Bronchial epithelial cell (primary cell): ENCODE results near the gene LASP1. TPM values are rescaled to one million over a fixed set of nuclear protein-coding genes. Genes with fewer than 3 reads are reported as not detected.
"Not testable (repeated sequence)": the region's sequence is repeated elsewhere in the genome, so short reads cannot be mapped to it uniquely, and the experiment has no call there.

ENCODE experiments used
- DNase-seq: peaks from one replicate; pipeline ENCODE4 v3.0.0-alpha.2; 2010; ENCODE audit warnings: low read depth
- FAIRE-seq: peaks from 2 replicates; lab custom pipeline; 2011; peaks lifted over from hg19 to GRCh38; lab: Jason Lieb, UNC
- H3K27me3 ChIP-seq: 2 replicates; pipeline ENCODE4 v1.5.1; 2011; ENCODE audit warnings: low read length; ENCODE audit not compliant: control insufficient read depth, insufficient read depth
- H3K36me3 ChIP-seq: 2 replicates; pipeline ENCODE4 v1.5.1; 2011; ENCODE audit warnings: low read length; ENCODE audit not compliant: control insufficient read depth, insufficient read depth
- H3K4me3 ChIP-seq: 2 replicates; pipeline ENCODE4 v1.5.1; 2011; ENCODE audit warnings: mild to moderate bottlenecking, low read depth, low read length, control low read depth
- CTCF ChIP-seq: IDR thresholded peaks from 2 replicates; pipeline ENCODE4 v1.5.1; 2011; ENCODE audit warnings: mild to moderate bottlenecking, moderate library complexity, low read length, control low read depth, inconsistent platforms; ENCODE audit not compliant: insufficient read depth, severe bottlenecking
- total RNA-seq: library from RNA; depleted of rRNA; stranded (reverse); fragments of >200 nt; gene quantifications from 2 replicates; pipeline ENCODE4 v1.2.1, GENCODE V29; 2014

The LASP1 gene
- total RNA-seq, 1 donor from 2014 or later = 21.9 TPM

DNA sequence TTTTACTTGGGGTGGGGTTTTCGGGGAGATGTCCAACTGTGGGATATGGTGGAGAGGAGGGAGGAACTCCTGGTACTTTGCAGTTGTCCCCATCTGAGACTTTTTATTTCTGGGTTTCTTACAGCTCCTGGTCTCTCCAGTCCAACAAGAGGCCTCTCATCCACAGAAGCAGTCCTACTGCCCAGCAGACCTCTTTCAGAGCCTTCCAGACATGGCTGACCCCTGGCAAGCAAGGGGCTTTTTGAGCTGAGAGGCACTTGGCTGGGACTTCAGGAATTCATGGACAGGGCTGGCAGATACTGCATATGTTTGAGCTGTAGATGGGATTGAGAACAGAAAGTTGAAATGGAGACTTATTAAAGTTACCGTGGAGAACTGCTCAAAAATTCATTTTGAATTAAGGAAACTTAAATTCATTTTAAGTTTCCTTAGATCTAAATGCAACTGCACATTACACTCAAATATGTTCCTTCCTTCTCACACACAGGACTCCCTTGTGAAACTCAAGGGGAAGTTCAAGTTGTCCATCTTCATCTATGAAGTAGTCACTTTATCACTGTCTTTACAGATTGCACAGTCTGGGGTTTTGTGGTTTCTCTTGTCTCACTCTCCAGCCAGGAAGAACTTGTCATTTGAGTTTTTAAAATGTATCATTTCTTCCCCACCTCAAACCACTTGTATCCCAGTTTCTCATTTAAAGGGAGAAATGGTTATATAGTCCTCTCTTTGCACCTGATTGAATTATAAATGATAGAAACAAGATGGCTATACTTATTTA is 56.6 kb downstream of the LASP1 start:
- DNase-seq (no peak), FAIRE-seq (no peak)
- H3K27me3 ChIP-seq = no peaks in the 10 kb centered on the region
- no peak for TF ChIP-seq CTCF
- no peaks in the 10 kb centered on the region for H3K36me3 ChIP-seq
- no peak overlapping the region for H3K4me3 ChIP-seq

DNA sequence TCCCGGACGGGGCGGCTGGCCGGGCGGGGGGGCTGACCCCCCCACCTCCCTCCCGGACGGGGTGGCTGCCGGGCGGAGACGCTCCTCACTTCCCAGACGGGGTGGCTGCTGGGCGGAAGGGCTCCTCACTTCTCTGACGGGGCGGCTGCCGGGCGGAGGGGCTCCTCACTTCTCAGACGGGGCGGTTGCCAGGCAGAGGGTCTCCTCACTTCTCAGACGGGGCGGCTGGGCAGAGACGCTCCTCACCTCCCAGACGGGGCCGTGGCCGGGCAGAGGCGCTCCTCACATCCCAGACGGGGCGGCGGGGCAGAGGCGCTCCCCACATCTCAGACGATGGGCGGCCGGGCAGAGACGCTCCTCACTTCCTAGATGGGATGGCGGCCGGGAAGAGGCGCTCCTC is 60.9 kb downstream of the LASP1 start:
- H3K36me3 ChIP-seq, FAIRE-seq, H3K4me3 ChIP-seq, DNase-seq, H3K27me3 ChIP-seq: not testable (repeated sequence)

- not testable (repeated sequence) for H3K36me3 ChIP-seq, H3K4me3 ChIP-seq, H3K27me3 ChIP-seq, FAIRE-seq, DNase-seq
These were observed 64.1 kb downstream of the LASP1 start for GRCh38 chr17:38933962-38934361.

DNA sequence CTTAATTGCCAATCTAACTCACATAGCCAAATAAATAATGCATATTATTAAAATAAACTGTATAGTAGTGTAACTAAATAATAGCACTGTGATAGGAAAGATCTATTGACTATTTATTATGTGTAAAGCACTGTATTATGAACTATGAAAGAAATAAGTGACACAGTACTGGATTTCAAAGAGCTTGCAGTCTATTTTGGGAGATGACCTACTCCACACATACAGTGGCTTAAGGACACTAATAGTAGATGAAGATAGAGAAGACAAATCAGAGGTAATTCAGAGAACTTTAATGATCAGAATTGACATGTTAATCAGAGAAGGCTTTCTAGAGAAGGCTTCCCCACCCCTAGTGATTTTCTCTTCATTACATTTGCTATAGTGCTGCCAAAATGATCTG is 70.1 kb downstream of the LASP1 start:
- DNase-seq (no peak), FAIRE-seq (no peak)
- H3K4me3 ChIP-seq = no peak overlapping the region
- no peaks in the 10 kb centered on the region for H3K36me3 ChIP-seq
- no peak for TF ChIP-seq CTCF
- H3K27me3 ChIP-seq = peaks cover 3% of the 10 kb centered on the region

GRCh38 chr17:38940404-38940803 is 70.5 kb downstream of the LASP1 start:
- Histone ChIP-seq H3K4me3 (no peak overlapping the region), H3K27me3 (peaks cover 3% of the 10 kb centered on the region), H3K36me3 (no peaks in the 10 kb centered on the region)
- no peak for FAIRE-seq
- no peak for TF ChIP-seq CTCF
- DNase-seq = no peak

GRCh38 chr17:38942696-38943334 is 73.0 kb downstream of the LASP1 start:
- DNase-seq (no peak), FAIRE-seq (no peak)
- no peak overlapping the region for H3K4me3 ChIP-seq
- no peak for TF ChIP-seq CTCF
- peaks cover 3% of the 10 kb centered on the region for H3K27me3 ChIP-seq
- no peaks in the 10 kb centered on the region for H3K36me3 ChIP-seq

- peaks cover 3% of the 10 kb centered on the region for H3K27me3 ChIP-seq
- FAIRE-seq (no peak), DNase-seq (no peak)
- H3K4me3 ChIP-seq = no peak overlapping the region
- no peaks in the 10 kb centered on the region for H3K36me3 ChIP-seq
- no peak for TF ChIP-seq CTCF
These were observed 73.7 kb downstream of the LASP1 start for GRCh38 chr17:38943607-38944006.
